Endothelial cell (in vitro differentiated cells): ENCODE data around the gene CASQ1. TPM values are rescaled to one million over a fixed set of nuclear protein-coding genes. Genes with fewer than 3 reads are reported as not detected.

Source experiments
- DNase-seq: peaks from one replicate; pipeline ENCODE4 v3.0.0; 2021; ENCODE audit warnings: low spot score
- H3K27ac Mint-ChIP-seq: one replicate; pipeline ENCODE4 v1.8.0; 2021; ENCODE audit warnings: mixed read lengths, inconsistent platforms; ENCODE audit not compliant: unreplicated experiment
- H3K27me3 Mint-ChIP-seq: one replicate; pipeline ENCODE4 v1.8.0; 2021; ENCODE audit warnings: mild to moderate bottlenecking, moderate library complexity, mixed read lengths, inconsistent platforms; ENCODE audit not compliant: unreplicated experiment
- H3K36me3 Mint-ChIP-seq: one replicate; pipeline ENCODE4 v1.8.0; 2021; ENCODE audit warnings: mild to moderate bottlenecking, low read depth, mixed read lengths, inconsistent platforms; ENCODE audit not compliant: unreplicated experiment
- H3K4me1 Mint-ChIP-seq: one replicate; pipeline ENCODE4 v1.8.0; 2021; ENCODE audit warnings: mild to moderate bottlenecking, mixed read lengths, inconsistent platforms; ENCODE audit not compliant: unreplicated experiment
- H3K4me3 Mint-ChIP-seq: one replicate; pipeline ENCODE4 v1.8.0; 2021; ENCODE audit warnings: mild to moderate bottlenecking, mixed read lengths, inconsistent platforms; ENCODE audit not compliant: unreplicated experiment
- H3K9me3 Mint-ChIP-seq: one replicate; pipeline ENCODE4 v1.8.0; 2021; ENCODE audit warnings: mixed read lengths, inconsistent platforms; ENCODE audit not compliant: unreplicated experiment
- CTCF ChIP-seq: fragments of 200-600 bp; sonication (generic); IDR thresholded peaks from one replicate; pipeline ENCODE4 v1.5.0; 2021; ENCODE audit warnings: antibody characterized with exemption; ENCODE audit not compliant: unreplicated experiment
- total RNA-seq: library from RNA; stranded (reverse); fragmentation: NEBNext Ultra II Directional; extraction: Animal tissue kit (Norgen Biotek cat#: 25700); gene quantifications from one replicate; pipeline ENCODE4 v1.2.1, GENCODE V29; 2021; ENCODE audit not compliant: unreplicated experiment

The CASQ1 gene
- total RNA-seq, 1 donor from 2014 or later: not detected

GRCh38 chr1:160149233-160149632, 41.1 kb upstream of the CASQ1 start:
- H3K4me3 Mint-ChIP-seq: no peak overlapping the region
- no peaks in the 10 kb centered on the region for H3K4me1 Mint-ChIP-seq
- H3K27me3 Mint-ChIP-seq: peaks cover 5% of the 10 kb centered on the region
- H3K36me3 Mint-ChIP-seq: no peaks in the 10 kb centered on the region
- no peak overlapping the region for H3K27ac Mint-ChIP-seq
- no peaks in the 10 kb centered on the region for H3K9me3 Mint-ChIP-seq
- DNase-seq: no peak
- no peak for TF ChIP-seq CTCF

GRCh38 chr1:160149716-160150115, 40.7 kb upstream of the CASQ1 start:
- TF ChIP-seq CTCF: no peak
- DNase-seq: no peak
- H3K27me3 Mint-ChIP-seq: peaks cover 5% of the 10 kb centered on the region
- H3K36me3 Mint-ChIP-seq: no peaks in the 10 kb centered on the region
- H3K4me3 Mint-ChIP-seq: no peak overlapping the region
- H3K9me3 Mint-ChIP-seq: no peaks in the 10 kb centered on the region
- H3K4me1 Mint-ChIP-seq: no peaks in the 10 kb centered on the region
- no peak overlapping the region for H3K27ac Mint-ChIP-seq

- Mint-ChIP-seq H3K4me3 (no peak within 1 kb of the TSS), H3K27me3 (peaks cover 5% of the 10 kb centered on the region), H3K9me3 (no peaks in the 10 kb centered on the region), H3K27ac (no peak within 1 kb of the TSS), H3K36me3 (no peaks in the 10 kb centered on the region), H3K4me1 (no peaks in the 10 kb centered on the region)
- DNase-seq: no peak
- TF ChIP-seq CTCF: no peak
Measured at GRCh38 chr1:160151303-160151702, 39.1 kb upstream of the CASQ1 start, which contains the start of gene ATP1A4. ATP1A4 (plus strand) TSS chr1:160151603; CDS start chr1:160152041, 438 bp downstream.

- Mint-ChIP-seq H3K4me3 (no peak overlapping the region), H3K4me1 (no peaks in the 10 kb centered on the region), H3K27ac (no peak overlapping the region), H3K36me3 (no peaks in the 10 kb centered on the region), H3K9me3 (no peaks in the 10 kb centered on the region), H3K27me3 (peaks cover 5% of the 10 kb centered on the region)
- TF ChIP-seq CTCF: no peak
- no peak for DNase-seq
Measured at GRCh38 chr1:160154790-160155189, 35.6 kb upstream of the CASQ1 start.

- Mint-ChIP-seq H3K9me3 (no peaks in the 10 kb centered on the region), H3K4me1 (no peaks in the 10 kb centered on the region), H3K4me3 (no peak overlapping the region), H3K27ac (no peak overlapping the region), H3K27me3 (peaks cover 5% of the 10 kb centered on the region), H3K36me3 (no peaks in the 10 kb centered on the region)
- no peak for DNase-seq
- TF ChIP-seq CTCF: no peak
Measured at GRCh38 chr1:160156361-160156760, 34.0 kb upstream of the CASQ1 start.
